Endothelial cell (in vitro differentiated cells): ENCODE data around the gene TSPYL4. TPM values are rescaled to one million over a fixed set of nuclear protein-coding genes. Genes with fewer than 3 reads are reported as not detected.

Experiments used
- DNase-seq: peaks from one replicate; pipeline ENCODE4 v3.0.0; 2021; ENCODE audit warnings: low spot score
- H3K27ac Mint-ChIP-seq: one replicate; pipeline ENCODE4 v1.8.0; 2021; ENCODE audit warnings: mixed read lengths, inconsistent platforms; ENCODE audit not compliant: unreplicated experiment
- H3K27me3 Mint-ChIP-seq: one replicate; pipeline ENCODE4 v1.8.0; 2021; ENCODE audit warnings: mild to moderate bottlenecking, moderate library complexity, mixed read lengths, inconsistent platforms; ENCODE audit not compliant: unreplicated experiment
- H3K36me3 Mint-ChIP-seq: one replicate; pipeline ENCODE4 v1.8.0; 2021; ENCODE audit warnings: mild to moderate bottlenecking, low read depth, mixed read lengths, inconsistent platforms; ENCODE audit not compliant: unreplicated experiment
- H3K4me1 Mint-ChIP-seq: one replicate; pipeline ENCODE4 v1.8.0; 2021; ENCODE audit warnings: mild to moderate bottlenecking, mixed read lengths, inconsistent platforms; ENCODE audit not compliant: unreplicated experiment
- H3K4me3 Mint-ChIP-seq: one replicate; pipeline ENCODE4 v1.8.0; 2021; ENCODE audit warnings: mild to moderate bottlenecking, mixed read lengths, inconsistent platforms; ENCODE audit not compliant: unreplicated experiment
- H3K9me3 Mint-ChIP-seq: one replicate; pipeline ENCODE4 v1.8.0; 2021; ENCODE audit warnings: mixed read lengths, inconsistent platforms; ENCODE audit not compliant: unreplicated experiment
- total RNA-seq: library from RNA; stranded (reverse); fragmentation: NEBNext Ultra II Directional; extraction: Animal tissue kit (Norgen Biotek cat#: 25700); gene quantifications from one replicate; pipeline ENCODE4 v1.2.1, GENCODE V29; 2021; ENCODE audit not compliant: unreplicated experiment
- TF ChIP-seq, protein P1 (sequence below): fragments of 200-600 bp; sonication (generic); IDR thresholded peaks from one replicate; pipeline ENCODE4 v1.5.0; 2021; ENCODE audit warnings: antibody characterized with exemption; ENCODE audit not compliant: unreplicated experiment

Gene TSPYL4
- total RNA-seq, 1 donor from 2014 or later: 21.1 TPM

- H3K27ac Mint-ChIP-seq: no peak overlapping the region
- DNase-seq: no peak
- H3K9me3 Mint-ChIP-seq: no peaks in the 10 kb centered on the region
- H3K4me3 Mint-ChIP-seq: no peak overlapping the region
- no peaks in the 10 kb centered on the region for H3K4me1 Mint-ChIP-seq
- H3K36me3 Mint-ChIP-seq: no peaks in the 10 kb centered on the region
- no peaks in the 10 kb centered on the region for H3K27me3 Mint-ChIP-seq
- TF ChIP-seq, protein P1, sequence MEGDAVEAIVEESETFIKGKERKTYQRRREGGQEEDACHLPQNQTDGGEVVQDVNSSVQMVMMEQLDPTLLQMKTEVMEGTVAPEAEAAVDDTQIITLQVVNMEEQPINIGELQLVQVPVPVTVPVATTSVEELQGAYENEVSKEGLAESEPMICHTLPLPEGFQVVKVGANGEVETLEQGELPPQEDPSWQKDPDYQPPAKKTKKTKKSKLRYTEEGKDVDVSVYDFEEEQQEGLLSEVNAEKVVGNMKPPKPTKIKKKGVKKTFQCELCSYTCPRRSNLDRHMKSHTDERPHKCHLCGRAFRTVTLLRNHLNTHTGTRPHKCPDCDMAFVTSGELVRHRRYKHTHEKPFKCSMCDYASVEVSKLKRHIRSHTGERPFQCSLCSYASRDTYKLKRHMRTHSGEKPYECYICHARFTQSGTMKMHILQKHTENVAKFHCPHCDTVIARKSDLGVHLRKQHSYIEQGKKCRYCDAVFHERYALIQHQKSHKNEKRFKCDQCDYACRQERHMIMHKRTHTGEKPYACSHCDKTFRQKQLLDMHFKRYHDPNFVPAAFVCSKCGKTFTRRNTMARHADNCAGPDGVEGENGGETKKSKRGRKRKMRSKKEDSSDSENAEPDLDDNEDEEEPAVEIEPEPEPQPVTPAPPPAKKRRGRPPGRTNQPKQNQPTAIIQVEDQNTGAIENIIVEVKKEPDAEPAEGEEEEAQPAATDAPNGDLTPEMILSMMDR: no peak
Observed at GRCh38 chr6:116218866-116219265, 35.0 kb downstream of the TSPYL4 start.

DNA sequence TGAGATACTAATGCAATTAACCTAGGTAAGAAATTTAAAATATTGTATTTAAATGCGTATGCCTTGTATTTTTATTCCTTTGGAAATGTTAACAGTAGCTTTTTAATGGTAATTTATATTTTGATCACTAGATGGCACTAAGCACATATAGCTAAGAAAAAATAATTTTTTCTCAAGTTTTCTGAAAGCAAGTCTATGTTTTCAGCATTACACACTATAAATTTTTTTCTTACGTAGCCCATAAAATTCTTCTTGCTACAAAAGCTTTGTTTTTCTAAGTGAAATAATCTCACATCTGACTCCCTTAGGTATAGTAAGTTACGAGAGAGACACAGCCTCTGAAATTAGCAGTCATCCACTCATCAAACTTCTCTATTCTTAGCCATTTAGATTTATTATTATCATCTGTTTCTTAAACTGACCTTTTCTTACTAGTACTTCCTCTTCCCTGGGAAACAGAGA, 35.7 kb downstream of the TSPYL4 start:
- Mint-ChIP-seq H3K9me3 (no peaks in the 10 kb centered on the region), H3K27ac (no peak overlapping the region), H3K36me3 (no peaks in the 10 kb centered on the region), H3K4me3 (no peak overlapping the region), H3K4me1 (no peaks in the 10 kb centered on the region), H3K27me3 (no peaks in the 10 kb centered on the region)
- TF ChIP-seq, protein P1: peak; percentile 70
- no peak for DNase-seq

DNA sequence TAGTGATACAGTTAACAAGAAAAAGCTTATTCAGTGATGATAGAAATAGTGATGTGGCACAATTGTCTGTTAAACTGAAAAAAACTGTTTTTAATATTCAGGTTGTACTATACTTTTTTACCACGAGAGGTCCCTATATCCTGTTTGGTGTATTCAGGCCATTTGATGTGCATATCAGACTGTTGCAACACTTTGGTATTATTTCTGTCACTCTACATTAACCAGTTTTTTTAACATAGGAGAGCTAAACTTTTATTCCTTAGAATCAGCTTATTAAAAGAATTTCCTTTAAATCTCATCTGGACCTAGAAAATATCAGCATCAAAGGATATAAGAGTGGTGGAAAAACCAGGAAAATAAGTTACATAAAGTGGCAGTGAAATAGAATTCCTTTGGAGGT, 36.8 kb downstream of the TSPYL4 start:
- no peaks in the 10 kb centered on the region for H3K27me3 Mint-ChIP-seq

GRCh38 chr6:116215414-116215813, 38.5 kb downstream of the TSPYL4 start:
- no peak for DNase-seq
- Mint-ChIP-seq H3K27me3 (no peaks in the 10 kb centered on the region), H3K9me3 (no peaks in the 10 kb centered on the region), H3K4me1 (no peaks in the 10 kb centered on the region), H3K4me3 (no peak overlapping the region), H3K27ac (no peak overlapping the region), H3K36me3 (no peaks in the 10 kb centered on the region)
- TF ChIP-seq, protein P1: no peak

More for the DNA sequence above, 36.8 kb downstream of the TSPYL4 start:
- H3K9me3 Mint-ChIP-seq: no peaks in the 10 kb centered on the region
- no peak overlapping the region for H3K27ac Mint-ChIP-seq
- H3K4me1 Mint-ChIP-seq: no peaks in the 10 kb centered on the region
- H3K4me3 Mint-ChIP-seq: no peak overlapping the region
- TF ChIP-seq, protein P1: peak; percentile 78
- H3K36me3 Mint-ChIP-seq: no peaks in the 10 kb centered on the region
- DNase-seq: no peak

DNA sequence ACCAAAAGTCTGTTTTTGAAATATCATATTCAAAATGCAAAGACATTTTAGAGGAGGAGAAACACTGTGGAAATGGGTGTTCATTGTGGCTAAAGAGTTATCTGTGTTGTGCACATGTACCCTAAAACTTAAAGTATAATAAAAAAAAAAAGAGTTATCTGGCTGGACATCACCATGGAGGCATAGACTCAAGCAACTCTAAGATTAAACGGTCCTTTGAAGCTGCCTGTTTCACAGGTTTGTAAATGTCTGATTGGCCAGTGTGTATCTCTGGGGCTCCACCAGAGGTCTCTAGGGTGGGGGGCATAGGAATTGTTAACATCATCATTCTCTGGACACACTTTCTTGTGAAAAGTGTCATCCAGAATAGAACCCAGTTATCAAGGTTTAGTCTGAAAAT, 39.2 kb downstream of the TSPYL4 start:
- H3K36me3 Mint-ChIP-seq: no peaks in the 10 kb centered on the region
- H3K4me3 Mint-ChIP-seq: no peak overlapping the region
- TF ChIP-seq, protein P1: no peak
- H3K27ac Mint-ChIP-seq: no peak overlapping the region
- no peaks in the 10 kb centered on the region for H3K27me3 Mint-ChIP-seq
- no peak for DNase-seq
- H3K4me1 Mint-ChIP-seq: no peaks in the 10 kb centered on the region
- no peaks in the 10 kb centered on the region for H3K9me3 Mint-ChIP-seq
